Astrocyte (in vitro differentiated cells and primary cell): ENCODE measurements around the gene PPIE. TPM values are rescaled to one million over a fixed set of nuclear protein-coding genes. Genes with fewer than 3 reads are reported as not detected.
"Not testable (repeated sequence)": the region's sequence is repeated elsewhere in the genome, so short reads cannot be mapped to it uniquely, and the experiment has no call there.

Source experiments
- DNase-seq: peaks from one replicate; pipeline ENCODE4 v3.0.0-alpha.2; 2010; ENCODE audit warnings: low read depth
- FAIRE-seq: peaks from 2 replicates; lab custom pipeline; 2011; peaks lifted over from hg19 to GRCh38; lab: Jason Lieb, UNC
- H2AFZ ChIP-seq: 2 replicates; pipeline ENCODE4 v1.6.0; 2012; ENCODE audit warnings: low read depth, low read length, inconsistent platforms
- H3K27ac ChIP-seq: 2 replicates; pipeline ENCODE4 v1.5.1; 2011; ENCODE audit warnings: low read depth, low read length, inconsistent platforms
- H3K27me3 ChIP-seq: 2 replicates; pipeline ENCODE4 v1.6.0; 2011; ENCODE audit warnings: low read length, inconsistent platforms; ENCODE audit not compliant: insufficient read depth
- H3K36me3 ChIP-seq: 2 replicates; pipeline ENCODE4 v1.5.1; 2011; ENCODE audit warnings: low read length, inconsistent platforms; ENCODE audit not compliant: insufficient read depth
- H3K4me1 ChIP-seq: 2 replicates; pipeline ENCODE4 v1.5.1; 2011; ENCODE audit warnings: low read length, inconsistent platforms; ENCODE audit not compliant: insufficient read depth
- H3K4me2 ChIP-seq: 2 replicates; pipeline ENCODE4 v1.6.0; 2012; ENCODE audit warnings: low read length, inconsistent platforms
- H3K4me3 ChIP-seq: 2 replicates; pipeline ENCODE4 v1.5.1; 2011; ENCODE audit warnings: low read depth, mild to moderate bottlenecking, low read length, inconsistent platforms; ENCODE audit not compliant: insufficient read depth
- H3K79me2 ChIP-seq: 2 replicates; pipeline ENCODE4 v1.6.0; 2012; ENCODE audit warnings: mild to moderate bottlenecking, low read length, inconsistent platforms; ENCODE audit not compliant: insufficient read depth
- H3K9ac ChIP-seq: 2 replicates; pipeline ENCODE4 v1.6.0; 2012; ENCODE audit warnings: mild to moderate bottlenecking, low read length, inconsistent platforms
- H3K9me3 ChIP-seq: 2 replicates; pipeline ENCODE4 v1.5.1; 2012; ENCODE audit warnings: low read depth, mild to moderate bottlenecking, low read length, inconsistent platforms; ENCODE audit not compliant: insufficient read depth
- H4K20me1 ChIP-seq: 2 replicates; pipeline ENCODE4 v1.6.0; 2012; ENCODE audit warnings: low read length, inconsistent platforms; ENCODE audit not compliant: insufficient read depth
- H3K27ac Mint-ChIP-seq: one replicate; pipeline ENCODE4 v1.8.0; 2021; ENCODE audit warnings: mild to moderate bottlenecking, mixed read lengths; ENCODE audit not compliant: unreplicated experiment
- H3K27me3 Mint-ChIP-seq: one replicate; pipeline ENCODE4 v1.8.0; 2021; ENCODE audit warnings: low read depth, mixed read lengths; ENCODE audit not compliant: unreplicated experiment
- H3K36me3 Mint-ChIP-seq: one replicate; pipeline ENCODE4 v1.8.0; 2021; ENCODE audit warnings: low read depth, mixed read lengths; ENCODE audit not compliant: unreplicated experiment
- H3K4me1 Mint-ChIP-seq: one replicate; pipeline ENCODE4 v1.8.0; 2021; ENCODE audit warnings: low read depth, mixed read lengths; ENCODE audit not compliant: unreplicated experiment
- H3K4me3 Mint-ChIP-seq: one replicate; pipeline ENCODE4 v1.8.0; 2021; ENCODE audit warnings: mild to moderate bottlenecking, moderate library complexity, mixed read lengths; ENCODE audit not compliant: unreplicated experiment
- H3K9me3 Mint-ChIP-seq: one replicate; pipeline ENCODE4 v1.8.0; 2021; ENCODE audit warnings: mild to moderate bottlenecking, mixed read lengths; ENCODE audit not compliant: unreplicated experiment
- EZH2 ChIP-seq: IDR thresholded peaks from 2 replicates; pipeline ENCODE4 v1.6.1; 2012; ENCODE audit warnings: mild to moderate bottlenecking, low read length, inconsistent platforms; ENCODE audit not compliant: insufficient read depth
- total RNA-seq: library from RNA; stranded (reverse); gene quantifications from 2 replicates; pipeline ENCODE4 v1.2.1, GENCODE V29; 2021
- TF ChIP-seq, protein P1 (sequence below): IDR thresholded peaks from 2 replicates; pipeline ENCODE4 v1.5.1; 2011; ENCODE audit warnings: low read depth, mild to moderate bottlenecking, inconsistent platforms, low read length, moderate library complexity; ENCODE audit not compliant: insufficient read depth

The PPIE gene
- total RNA-seq, 1 donor from 2014 or later, result 33.7 TPM

DNA sequence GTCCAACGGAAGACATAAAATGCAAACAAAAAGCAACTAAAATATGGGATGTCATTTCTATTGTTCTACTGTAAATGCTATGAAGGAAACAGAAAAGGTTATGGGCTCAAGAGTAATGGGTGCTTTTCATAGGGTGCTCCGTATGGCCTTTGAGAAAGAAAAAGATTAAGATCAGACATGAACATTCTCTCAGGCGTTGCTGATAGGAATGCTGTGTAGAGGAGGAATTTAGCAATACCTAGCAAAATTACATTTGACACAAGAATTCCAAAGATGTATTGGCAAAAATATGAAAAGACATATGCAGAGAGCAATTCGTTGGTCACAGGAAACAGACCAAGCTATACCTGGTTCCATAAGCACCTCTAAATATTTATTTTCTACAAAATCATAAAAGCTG lies 38.2 kb downstream of the PPIE start:
- TF ChIP-seq, protein P1, sequence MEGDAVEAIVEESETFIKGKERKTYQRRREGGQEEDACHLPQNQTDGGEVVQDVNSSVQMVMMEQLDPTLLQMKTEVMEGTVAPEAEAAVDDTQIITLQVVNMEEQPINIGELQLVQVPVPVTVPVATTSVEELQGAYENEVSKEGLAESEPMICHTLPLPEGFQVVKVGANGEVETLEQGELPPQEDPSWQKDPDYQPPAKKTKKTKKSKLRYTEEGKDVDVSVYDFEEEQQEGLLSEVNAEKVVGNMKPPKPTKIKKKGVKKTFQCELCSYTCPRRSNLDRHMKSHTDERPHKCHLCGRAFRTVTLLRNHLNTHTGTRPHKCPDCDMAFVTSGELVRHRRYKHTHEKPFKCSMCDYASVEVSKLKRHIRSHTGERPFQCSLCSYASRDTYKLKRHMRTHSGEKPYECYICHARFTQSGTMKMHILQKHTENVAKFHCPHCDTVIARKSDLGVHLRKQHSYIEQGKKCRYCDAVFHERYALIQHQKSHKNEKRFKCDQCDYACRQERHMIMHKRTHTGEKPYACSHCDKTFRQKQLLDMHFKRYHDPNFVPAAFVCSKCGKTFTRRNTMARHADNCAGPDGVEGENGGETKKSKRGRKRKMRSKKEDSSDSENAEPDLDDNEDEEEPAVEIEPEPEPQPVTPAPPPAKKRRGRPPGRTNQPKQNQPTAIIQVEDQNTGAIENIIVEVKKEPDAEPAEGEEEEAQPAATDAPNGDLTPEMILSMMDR, result no peak
- TF ChIP-seq EZH2, result no peak
- H3K4me2 ChIP-seq, result no peak overlapping the region
- no peaks in the 10 kb centered on the region for H3K79me2 ChIP-seq
- H3K9me3 ChIP-seq, result no peaks in the 10 kb centered on the region
- Mint-ChIP-seq H3K27me3 (peaks cover 28% of the 10 kb centered on the region), H3K27ac (peak overlapping the region; percentile 4), H3K4me1 (peaks cover 15% of the 10 kb centered on the region), H3K36me3 (no peaks in the 10 kb centered on the region), H3K4me3 (peak overlapping the region; percentile 50), H3K9me3 (peaks cover 3% of the 10 kb centered on the region)
- H2AFZ ChIP-seq, result no peak overlapping the region
- H3K27ac ChIP-seq, result no peak overlapping the region
- H3K4me1 ChIP-seq, result no peaks in the 10 kb centered on the region
- no peaks in the 10 kb centered on the region for H3K36me3 ChIP-seq
- H3K27me3 ChIP-seq, result peaks cover 11% of the 10 kb centered on the region
- no peak overlapping the region for H3K4me3 ChIP-seq
- no peak overlapping the region for H3K9ac ChIP-seq
- FAIRE-seq, result no peak
- H4K20me1 ChIP-seq, result no peaks in the 10 kb centered on the region
- no peak for DNase-seq

DNA sequence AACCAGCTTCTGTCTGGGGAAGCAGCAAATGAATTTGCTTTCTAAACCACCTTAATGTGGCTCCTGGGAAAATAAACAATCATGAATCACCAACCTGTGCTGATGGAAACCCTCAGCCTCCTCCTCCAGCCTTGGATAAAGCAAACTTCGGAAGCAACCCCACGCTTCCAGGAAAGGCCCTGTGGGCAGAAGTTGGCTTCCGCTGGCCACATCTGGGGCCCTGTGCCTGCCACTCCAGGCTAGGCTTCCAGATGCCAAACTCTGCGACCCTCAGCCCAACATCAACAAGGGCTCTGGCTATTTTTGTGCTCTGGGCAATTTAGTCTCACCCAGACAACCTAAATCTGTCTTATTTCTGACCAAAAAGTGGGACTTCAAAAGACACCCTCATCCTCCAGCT lies 38.6 kb downstream of the PPIE start:
- no peaks in the 10 kb centered on the region for H3K79me2 ChIP-seq
- H3K36me3 ChIP-seq, result no peaks in the 10 kb centered on the region
- H3K4me2 ChIP-seq, result no peak overlapping the region
- H3K27me3 Mint-ChIP-seq, result peaks cover 28% of the 10 kb centered on the region
- H3K4me1 Mint-ChIP-seq, result peaks cover 15% of the 10 kb centered on the region
- peaks cover 3% of the 10 kb centered on the region for H3K9me3 Mint-ChIP-seq
- TF ChIP-seq, protein P1, result no peak
- no peak for TF ChIP-seq EZH2
- no peak overlapping the region for H3K27ac Mint-ChIP-seq
- no peak overlapping the region for H3K4me3 ChIP-seq
- H3K9me3 ChIP-seq, result no peaks in the 10 kb centered on the region
- H3K27ac ChIP-seq, result no peak overlapping the region
- DNase-seq (no peak), FAIRE-seq (no peak)
- no peaks in the 10 kb centered on the region for H4K20me1 ChIP-seq
- no peaks in the 10 kb centered on the region for H3K36me3 Mint-ChIP-seq
- peaks cover 11% of the 10 kb centered on the region for H3K27me3 ChIP-seq
- H3K4me3 Mint-ChIP-seq, result no peak overlapping the region
- no peak overlapping the region for H3K9ac ChIP-seq
- no peak overlapping the region for H2AFZ ChIP-seq
- no peaks in the 10 kb centered on the region for H3K4me1 ChIP-seq

DNA sequence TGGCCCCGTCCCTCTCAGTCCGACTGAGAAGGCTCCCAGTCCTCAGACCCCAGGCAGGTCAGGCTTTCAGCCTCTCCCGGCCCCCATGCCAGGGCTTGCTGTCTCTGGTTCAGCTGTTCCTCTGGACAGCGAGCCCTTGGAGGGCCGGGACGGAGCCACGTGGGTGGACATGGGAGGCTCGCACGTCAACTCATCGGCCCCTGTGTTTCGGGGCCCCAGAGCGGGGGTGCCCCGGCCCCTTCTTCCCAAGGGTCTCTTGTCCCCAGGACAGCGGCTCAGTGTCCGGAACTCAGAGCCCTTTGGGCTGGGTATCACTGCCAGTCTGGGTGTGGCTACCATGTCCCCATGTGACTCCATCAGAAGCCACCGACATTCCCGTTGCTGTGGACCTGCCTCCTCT lies 39.2 kb downstream of the PPIE start:
- H2AFZ ChIP-seq, H3K4me1 ChIP-seq, H3K9ac ChIP-seq, H3K36me3 Mint-ChIP-seq, H3K27ac Mint-ChIP-seq, H4K20me1 ChIP-seq, H3K79me2 ChIP-seq, H3K36me3 ChIP-seq, FAIRE-seq, H3K4me3 Mint-ChIP-seq, H3K9me3 ChIP-seq, H3K27ac ChIP-seq, H3K9me3 Mint-ChIP-seq, H3K4me2 ChIP-seq, H3K4me3 ChIP-seq, DNase-seq: not testable (repeated sequence)
- peaks cover 11% of the 10 kb centered on the region for H3K27me3 ChIP-seq
- peaks cover 32% of the 10 kb centered on the region for H3K27me3 Mint-ChIP-seq
- H3K4me1 Mint-ChIP-seq, result peaks cover 15% of the 10 kb centered on the region

DNA sequence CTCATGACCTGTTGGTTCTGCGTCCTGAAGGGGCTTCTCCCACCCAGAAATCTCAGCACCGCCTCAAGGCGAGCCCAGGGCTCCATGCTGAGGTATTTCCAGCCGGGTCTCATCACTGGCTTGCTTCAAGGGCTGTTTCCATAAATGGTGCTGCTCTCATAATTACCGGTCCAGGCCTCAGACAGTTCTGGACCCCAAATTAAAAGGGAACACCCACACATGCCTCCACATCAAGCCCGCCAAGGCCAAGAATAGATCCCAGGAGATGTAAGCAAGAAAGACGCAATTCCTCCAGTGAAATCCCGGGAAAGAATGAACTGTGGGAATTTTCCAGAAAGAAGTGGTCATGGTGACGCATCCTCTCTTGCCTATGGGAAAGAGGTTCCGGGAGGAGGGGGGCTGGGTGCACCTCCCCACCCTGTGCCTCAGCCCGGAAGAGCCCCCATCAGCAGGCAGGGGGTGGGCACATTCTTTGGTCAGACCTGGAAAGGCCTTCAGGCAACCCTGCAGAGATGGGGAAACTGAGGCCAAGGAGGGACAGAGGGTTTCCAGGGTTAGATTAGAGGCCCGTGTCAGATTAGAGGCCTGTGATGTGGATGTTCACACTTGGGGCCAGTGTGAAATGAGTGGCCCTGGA lies 39.9 kb downstream of the PPIE start:
- not testable (repeated sequence) for FAIRE-seq
- peaks cover 38% of the 10 kb centered on the region for H3K27me3 Mint-ChIP-seq

More for the DNA sequence above, 39.9 kb downstream of the PPIE start:
- not testable (repeated sequence) for H3K27ac ChIP-seq, H3K9me3 ChIP-seq, H3K27ac Mint-ChIP-seq, H3K9me3 Mint-ChIP-seq, H3K4me3 ChIP-seq, H3K4me2 ChIP-seq, DNase-seq, H3K9ac ChIP-seq, H3K79me2 ChIP-seq, H3K36me3 ChIP-seq, H3K4me1 ChIP-seq, H3K4me3 Mint-ChIP-seq, H3K36me3 Mint-ChIP-seq, H4K20me1 ChIP-seq, H2AFZ ChIP-seq
- peaks cover 12% of the 10 kb centered on the region for H3K27me3 ChIP-seq
- peaks cover 15% of the 10 kb centered on the region for H3K4me1 Mint-ChIP-seq
